Endothelial cell (in vitro differentiated cells): ENCODE measurements around the gene CDKL2. TPM values are rescaled to one million over a fixed set of nuclear protein-coding genes. Genes with fewer than 3 reads are reported as not detected.
"Not testable (repeated sequence)": the region's sequence is repeated elsewhere in the genome, so short reads cannot be mapped to it uniquely, and the experiment has no call there.

Experiments used
- DNase-seq: peaks from one replicate; pipeline ENCODE4 v3.0.0; 2021; ENCODE audit warnings: low spot score
- H3K27ac Mint-ChIP-seq: one replicate; pipeline ENCODE4 v1.8.0; 2021; ENCODE audit warnings: mixed read lengths, inconsistent platforms; ENCODE audit not compliant: unreplicated experiment
- H3K27me3 Mint-ChIP-seq: one replicate; pipeline ENCODE4 v1.8.0; 2021; ENCODE audit warnings: mild to moderate bottlenecking, moderate library complexity, mixed read lengths, inconsistent platforms; ENCODE audit not compliant: unreplicated experiment
- H3K36me3 Mint-ChIP-seq: one replicate; pipeline ENCODE4 v1.8.0; 2021; ENCODE audit warnings: mild to moderate bottlenecking, low read depth, mixed read lengths, inconsistent platforms; ENCODE audit not compliant: unreplicated experiment
- H3K4me1 Mint-ChIP-seq: one replicate; pipeline ENCODE4 v1.8.0; 2021; ENCODE audit warnings: mild to moderate bottlenecking, mixed read lengths, inconsistent platforms; ENCODE audit not compliant: unreplicated experiment
- H3K4me3 Mint-ChIP-seq: one replicate; pipeline ENCODE4 v1.8.0; 2021; ENCODE audit warnings: mild to moderate bottlenecking, mixed read lengths, inconsistent platforms; ENCODE audit not compliant: unreplicated experiment
- H3K9me3 Mint-ChIP-seq: one replicate; pipeline ENCODE4 v1.8.0; 2021; ENCODE audit warnings: mixed read lengths, inconsistent platforms; ENCODE audit not compliant: unreplicated experiment
- total RNA-seq: library from RNA; stranded (reverse); fragmentation: NEBNext Ultra II Directional; extraction: Animal tissue kit (Norgen Biotek cat#: 25700); gene quantifications from one replicate; pipeline ENCODE4 v1.2.1, GENCODE V29; 2021; ENCODE audit not compliant: unreplicated experiment
- TF ChIP-seq, protein P1 (sequence below): fragments of 200-600 bp; sonication (generic); IDR thresholded peaks from one replicate; pipeline ENCODE4 v1.5.0; 2021; ENCODE audit warnings: antibody characterized with exemption; ENCODE audit not compliant: unreplicated experiment

CDKL2 gene
- total RNA-seq, 1 donor from 2014 or later: 0.82 TPM

- H3K4me3 Mint-ChIP-seq: no peak overlapping the region
- H3K9me3 Mint-ChIP-seq: no peaks in the 10 kb centered on the region
- no peak overlapping the region for H3K27ac Mint-ChIP-seq
- no peaks in the 10 kb centered on the region for H3K36me3 Mint-ChIP-seq
- H3K27me3 Mint-ChIP-seq: no peaks in the 10 kb centered on the region
- H3K4me1 Mint-ChIP-seq: peaks cover 13% of the 10 kb centered on the region
- TF ChIP-seq, protein P1, sequence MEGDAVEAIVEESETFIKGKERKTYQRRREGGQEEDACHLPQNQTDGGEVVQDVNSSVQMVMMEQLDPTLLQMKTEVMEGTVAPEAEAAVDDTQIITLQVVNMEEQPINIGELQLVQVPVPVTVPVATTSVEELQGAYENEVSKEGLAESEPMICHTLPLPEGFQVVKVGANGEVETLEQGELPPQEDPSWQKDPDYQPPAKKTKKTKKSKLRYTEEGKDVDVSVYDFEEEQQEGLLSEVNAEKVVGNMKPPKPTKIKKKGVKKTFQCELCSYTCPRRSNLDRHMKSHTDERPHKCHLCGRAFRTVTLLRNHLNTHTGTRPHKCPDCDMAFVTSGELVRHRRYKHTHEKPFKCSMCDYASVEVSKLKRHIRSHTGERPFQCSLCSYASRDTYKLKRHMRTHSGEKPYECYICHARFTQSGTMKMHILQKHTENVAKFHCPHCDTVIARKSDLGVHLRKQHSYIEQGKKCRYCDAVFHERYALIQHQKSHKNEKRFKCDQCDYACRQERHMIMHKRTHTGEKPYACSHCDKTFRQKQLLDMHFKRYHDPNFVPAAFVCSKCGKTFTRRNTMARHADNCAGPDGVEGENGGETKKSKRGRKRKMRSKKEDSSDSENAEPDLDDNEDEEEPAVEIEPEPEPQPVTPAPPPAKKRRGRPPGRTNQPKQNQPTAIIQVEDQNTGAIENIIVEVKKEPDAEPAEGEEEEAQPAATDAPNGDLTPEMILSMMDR: no peak
- DNase-seq: no peak
These were observed 87.5 kb downstream of the CDKL2 start for GRCh38 chr4:75542824-75543223.

DNA sequence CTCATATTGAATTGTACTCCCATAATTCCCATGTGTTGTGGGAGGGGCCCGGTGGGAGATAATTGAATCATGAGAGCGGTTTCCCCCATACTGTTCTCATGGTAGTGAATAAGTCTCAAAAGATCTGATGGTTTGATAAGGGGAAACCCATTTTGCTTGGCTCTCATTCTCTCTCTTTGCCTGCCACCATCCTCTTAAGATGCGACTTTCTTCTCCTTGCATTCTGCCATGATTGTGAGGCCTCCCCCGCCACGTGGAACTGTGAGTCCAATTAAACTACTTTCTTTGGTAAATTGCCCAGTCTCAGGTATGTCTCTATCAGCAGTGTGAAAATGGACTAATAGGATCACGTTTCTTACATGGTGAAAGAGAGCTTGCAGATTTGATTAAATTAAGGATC is 93.0 kb downstream of the CDKL2 start:
- not testable (repeated sequence) for DNase-seq, H3K9me3 Mint-ChIP-seq, H3K27ac Mint-ChIP-seq, H3K4me3 Mint-ChIP-seq, H3K27me3 Mint-ChIP-seq
- peaks cover 20% of the 10 kb centered on the region for H3K36me3 Mint-ChIP-seq
- H3K4me1 Mint-ChIP-seq: peaks cover 13% of the 10 kb centered on the region

DNA sequence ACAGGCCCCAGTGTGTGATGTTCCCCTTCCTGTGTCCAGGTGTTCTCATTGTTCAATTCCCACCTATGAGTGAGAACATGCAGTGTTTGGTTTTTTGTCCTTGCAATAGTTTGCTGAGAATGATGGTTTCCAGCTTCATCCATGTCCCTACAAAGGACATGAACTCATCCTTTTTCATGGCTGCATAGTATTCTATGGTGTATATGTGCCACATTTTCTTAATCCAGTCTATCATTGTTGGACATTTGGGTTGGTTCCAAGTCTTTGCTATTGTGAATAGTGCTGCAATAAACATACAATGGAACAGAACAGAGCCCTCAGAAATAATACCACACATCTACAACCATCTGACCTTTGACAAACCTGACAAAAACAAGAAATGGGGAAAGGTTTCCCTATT is 96.4 kb downstream of the CDKL2 start:
- H3K9me3 Mint-ChIP-seq, H3K4me1 Mint-ChIP-seq: not testable (repeated sequence)

DNA sequence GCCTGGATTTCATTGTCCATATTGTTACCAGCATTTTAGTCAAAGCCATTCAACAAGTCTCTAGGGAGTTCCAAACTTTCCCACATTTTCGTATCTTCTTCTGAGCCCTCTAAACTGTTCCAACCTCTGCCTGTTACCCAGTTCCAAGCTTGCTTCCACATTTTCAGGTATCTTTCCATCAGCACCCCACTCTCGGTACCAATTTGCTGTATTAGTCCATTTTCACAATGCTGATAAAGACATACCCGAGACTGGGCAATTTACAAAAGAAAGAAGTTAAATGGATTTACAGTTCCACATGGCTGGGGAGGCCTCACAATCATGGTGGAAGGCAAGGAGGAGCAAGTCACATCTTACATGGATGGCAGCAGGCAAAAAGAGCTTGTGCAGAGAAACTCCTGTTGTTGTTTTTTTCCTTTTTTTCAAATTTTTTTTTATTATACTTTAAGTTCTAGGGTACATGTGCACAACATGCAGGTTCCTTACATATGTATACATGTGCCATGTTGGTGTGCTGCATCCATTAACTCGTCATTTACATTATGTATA is 96.9 kb downstream of the CDKL2 start:
- H3K27me3 Mint-ChIP-seq, DNase-seq, H3K4me1 Mint-ChIP-seq, H3K27ac Mint-ChIP-seq, H3K9me3 Mint-ChIP-seq: not testable (repeated sequence)
- H3K4me3 Mint-ChIP-seq: peak overlapping the region; percentile 35
- H3K36me3 Mint-ChIP-seq: peaks cover 43% of the 10 kb centered on the region

More for the DNA sequence above, 96.4 kb downstream of the CDKL2 start:
- H3K4me3 Mint-ChIP-seq, H3K27ac Mint-ChIP-seq, H3K27me3 Mint-ChIP-seq, DNase-seq: not testable (repeated sequence)
- peaks cover 43% of the 10 kb centered on the region for H3K36me3 Mint-ChIP-seq

DNA sequence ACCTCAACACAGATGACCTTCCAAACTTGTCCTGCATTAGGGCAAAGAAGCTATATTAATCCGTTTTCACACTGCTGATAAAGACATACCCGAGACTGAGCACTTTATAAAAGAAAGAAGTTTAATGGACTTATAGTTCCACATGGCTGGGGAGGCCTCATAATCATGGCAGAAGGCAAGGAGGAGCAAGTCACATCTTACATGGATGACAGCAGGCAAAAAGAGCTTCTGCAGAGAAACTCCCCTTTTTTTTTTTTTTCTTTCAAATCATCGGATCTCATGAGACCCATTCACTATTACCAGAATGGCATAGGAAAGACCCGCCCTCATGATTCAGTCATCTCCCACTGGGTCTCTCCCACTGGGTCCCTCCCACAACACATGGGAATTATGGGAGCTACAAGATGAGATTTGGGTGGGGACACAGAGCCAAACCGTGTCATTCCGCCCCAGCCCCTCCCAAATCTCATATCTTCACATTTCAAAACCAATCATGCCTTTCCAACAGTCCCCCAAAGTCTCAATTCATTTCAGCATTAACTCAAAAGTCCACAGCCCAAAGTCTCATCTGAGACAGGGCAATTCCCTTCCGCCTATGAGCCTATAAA is 98.7 kb downstream of the CDKL2 start:
- not testable (repeated sequence) for H3K4me1 Mint-ChIP-seq, H3K9me3 Mint-ChIP-seq, DNase-seq, H3K27me3 Mint-ChIP-seq, H3K27ac Mint-ChIP-seq
- H3K4me3 Mint-ChIP-seq: peak overlapping the region; percentile 87
- peaks cover 52% of the 10 kb centered on the region for H3K36me3 Mint-ChIP-seq

GRCh38 chr4:75530556-75531322 is 99.6 kb downstream of the CDKL2 start:
- Mint-ChIP-seq H3K4me3 (peak overlapping the region; percentile 24), H3K27me3 (no peaks in the 10 kb centered on the region), H3K36me3 (peaks cover 51% of the 10 kb centered on the region), H3K4me1 (no peaks in the 10 kb centered on the region), H3K9me3 (peaks cover 9% of the 10 kb centered on the region), H3K27ac (no peak overlapping the region)
- TF ChIP-seq, protein P1: no peak
- DNase-seq: no peak

Other genes starting within 250 kb of the CDKL2 start
- 40.7 TPM for gene RCHY1, start 116.1 kb downstream of the CDKL2 start, total RNA-seq
- gene THAP6, start 116.1 kb downstream of the CDKL2 start, total RNA-seq: 7.3 TPM
- gene ODAPH, start 74.5 kb downstream of the CDKL2 start, total RNA-seq: not detected
- gene G3BP2, start 42.9 kb upstream of the CDKL2 start, total RNA-seq: 209 TPM
- 48.5 TPM for gene USO1, start 94.0 kb upstream of the CDKL2 start, total RNA-seq